HG03066 (cell line): ENCODE data around the gene C12orf76.
"Not testable (repeated sequence)": the region's sequence is repeated elsewhere in the genome, so short reads cannot be mapped to it uniquely, and the experiment has no call there.

Experiments used
- ATAC-seq: cut with Tn5 transposase; IDR thresholded peaks from one replicate; pipeline ENCODE4 v1.9.1; 2021; ENCODE audit warnings: low read depth; ENCODE audit not compliant: unreplicated experiment

The C12orf76 gene

GRCh38 chr12:110067531-110067930, 19.2 kb upstream of the C12orf76 start:
- ATAC-seq: no peak

GRCh38 chr12:110065540-110065939, 17.2 kb upstream of the C12orf76 start:
- ATAC-seq: no peak

GRCh38 chr12:110062241-110062640, 13.9 kb upstream of the C12orf76 start:
- ATAC-seq: no peak

- ATAC-seq: no peak
Observed at GRCh38 chr12:110059651-110060000, 11.3 kb upstream of the C12orf76 start.

GRCh38 chr12:110058875-110059615, 10.7 kb upstream of the C12orf76 start:
- ATAC-seq: no peak

- ATAC-seq: not testable (repeated sequence)
Observed at GRCh38 chr12:110056643-110057042, 8.3 kb upstream of the C12orf76 start.

GRCh38 chr12:110055375-110056352, 7.3 kb upstream of the C12orf76 start:
- not testable (repeated sequence) for ATAC-seq

GRCh38 chr12:110050927-110051326, 2.6 kb upstream of the C12orf76 start:
- no peak for ATAC-seq

- ATAC-seq: not testable (repeated sequence)
Observed at GRCh38 chr12:110049666-110050065, 1.3 kb upstream of the C12orf76 start.

GRCh38 chr12:110049034-110049433, 712 bp upstream of the C12orf76 start:
- ATAC-seq: not testable (repeated sequence)

- no peak for ATAC-seq
Observed at GRCh38 chr12:110047297-110047940, 903 bp downstream of the C12orf76 start.

GRCh38 chr12:110046451-110047187, 1.7 kb downstream of the C12orf76 start:
- ATAC-seq: no peak

- ATAC-seq: no peak
Observed at GRCh38 chr12:110042264-110042663, 6.1 kb downstream of the C12orf76 start.

GRCh38 chr12:110039085-110039807, 9.1 kb downstream of the C12orf76 start:
- ATAC-seq: no peak

GRCh38 chr12:110038741-110039084, 9.6 kb downstream of the C12orf76 start:
- no peak for ATAC-seq

- ATAC-seq: no peak
Observed at GRCh38 chr12:110037315-110037714, 11.0 kb downstream of the C12orf76 start.

- no peak for ATAC-seq
Observed at GRCh38 chr12:110035534-110036104, 12.7 kb downstream of the C12orf76 start.

- ATAC-seq: no peak
Observed at GRCh38 chr12:110033888-110034287, 14.4 kb downstream of the C12orf76 start.

- ATAC-seq: no peak
Observed at GRCh38 chr12:110029290-110029815, 19.0 kb downstream of the C12orf76 start.
